ENCODE measurements around the gene MCF2L2. TPM values are rescaled to one million over a fixed set of nuclear protein-coding genes. Genes with fewer than 3 reads are reported as not detected.

MCF2L2 gene
- total and polyA plus RNA-seq, 9 donors = 0.12 to 2.2 (median 0.61) TPM

DNA sequence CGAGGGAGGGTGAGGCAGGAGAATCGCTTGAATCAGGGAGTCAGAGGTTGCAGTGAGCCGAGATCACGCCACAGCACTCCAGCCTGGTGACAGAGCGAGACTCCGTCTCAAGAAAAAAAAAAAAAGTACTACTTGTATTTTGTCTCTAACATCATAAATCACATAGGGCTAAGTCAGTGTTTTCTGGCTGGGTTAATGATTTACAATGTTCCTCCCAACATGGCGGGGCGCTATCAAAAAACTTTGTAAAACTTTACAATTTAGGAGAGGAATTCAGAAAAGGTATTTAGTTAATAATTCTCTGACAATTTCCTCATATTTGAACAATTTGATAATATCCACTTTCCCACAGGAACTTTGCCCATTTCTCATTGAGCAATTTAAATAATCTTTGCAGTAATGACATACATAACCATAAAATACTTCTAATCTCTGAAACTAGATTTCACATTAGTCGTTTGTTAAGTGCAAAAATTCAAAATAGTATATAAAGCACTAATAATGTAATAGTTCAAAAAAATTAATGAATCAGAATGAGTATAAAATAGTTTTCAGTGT is 202.0 kb downstream of the MCF2L2 start:
- WGBS, 3 donors = 77 to 90% (median 79%) methylated on average over 9 of the region's 9 CpGs
- TF ChIP-seq POLR2A (IDR thresholded peaks at IDR 0.05) (no peak), EP300 (IDR thresholded peaks at IDR 0.05) (no peak)
- TF ChIP-seq, protein P1, sequence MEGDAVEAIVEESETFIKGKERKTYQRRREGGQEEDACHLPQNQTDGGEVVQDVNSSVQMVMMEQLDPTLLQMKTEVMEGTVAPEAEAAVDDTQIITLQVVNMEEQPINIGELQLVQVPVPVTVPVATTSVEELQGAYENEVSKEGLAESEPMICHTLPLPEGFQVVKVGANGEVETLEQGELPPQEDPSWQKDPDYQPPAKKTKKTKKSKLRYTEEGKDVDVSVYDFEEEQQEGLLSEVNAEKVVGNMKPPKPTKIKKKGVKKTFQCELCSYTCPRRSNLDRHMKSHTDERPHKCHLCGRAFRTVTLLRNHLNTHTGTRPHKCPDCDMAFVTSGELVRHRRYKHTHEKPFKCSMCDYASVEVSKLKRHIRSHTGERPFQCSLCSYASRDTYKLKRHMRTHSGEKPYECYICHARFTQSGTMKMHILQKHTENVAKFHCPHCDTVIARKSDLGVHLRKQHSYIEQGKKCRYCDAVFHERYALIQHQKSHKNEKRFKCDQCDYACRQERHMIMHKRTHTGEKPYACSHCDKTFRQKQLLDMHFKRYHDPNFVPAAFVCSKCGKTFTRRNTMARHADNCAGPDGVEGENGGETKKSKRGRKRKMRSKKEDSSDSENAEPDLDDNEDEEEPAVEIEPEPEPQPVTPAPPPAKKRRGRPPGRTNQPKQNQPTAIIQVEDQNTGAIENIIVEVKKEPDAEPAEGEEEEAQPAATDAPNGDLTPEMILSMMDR (IDR thresholded peaks at IDR 0.05) = no peak
- intact Hi-C loops (cut with DNase I) = no loop called here
- Histone ChIP-seq H3K9me3 (no peaks in the 10 kb centered on the region), H3K36me3 (no peaks in the 10 kb centered on the region), H3K4me3 (no peak overlapping the region), H3K27me3 (no peaks in the 10 kb centered on the region), H3K27ac (no peak overlapping the region), H3K4me1 (ENCODE audit: insufficient read depth) (no peaks in the 10 kb centered on the region)
- DNase-seq = no peak

DNA sequence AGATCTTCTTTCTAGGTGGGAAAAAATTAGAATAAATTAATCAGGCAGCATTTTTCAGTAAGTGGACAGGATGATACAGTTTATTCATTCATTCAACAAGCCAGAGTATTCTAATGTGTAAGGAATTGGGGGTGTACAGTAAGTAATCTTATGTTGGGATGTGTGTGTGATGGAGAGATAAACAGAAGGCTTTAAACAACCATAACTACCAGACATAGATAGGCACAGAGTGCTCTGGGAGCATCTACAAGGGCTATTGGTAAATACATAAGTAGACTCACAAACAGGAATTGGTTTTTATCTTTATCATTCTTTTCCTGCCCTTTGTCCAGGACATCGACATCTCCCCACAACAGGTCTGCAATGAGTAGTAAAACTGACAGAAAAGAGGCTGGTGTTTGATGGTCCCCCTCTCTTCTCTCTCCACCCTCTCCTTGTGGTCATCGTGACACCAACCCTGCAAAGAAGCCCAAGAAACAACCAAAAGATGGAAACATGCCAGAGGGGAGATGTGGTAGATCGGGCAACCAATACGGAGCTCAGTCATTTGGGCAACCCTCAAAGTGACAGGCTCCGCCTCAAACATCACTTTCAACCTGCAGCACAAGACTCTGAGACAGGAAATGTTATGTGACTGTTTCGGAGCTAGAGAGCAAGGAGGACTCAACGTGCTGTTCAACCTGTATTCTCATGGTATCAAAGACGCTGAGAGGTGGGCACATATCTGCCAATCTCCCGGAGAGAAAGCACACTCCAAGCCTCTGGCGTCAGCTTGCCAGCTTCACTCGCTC is 204.0 kb downstream of the MCF2L2 start:
- no peaks in the 10 kb centered on the region for H3K27me3 ChIP-seq
- no peaks in the 10 kb centered on the region for H3K36me3 ChIP-seq
- H3K9me3 ChIP-seq = no peaks in the 10 kb centered on the region
- no peak overlapping the region for H3K4me3 ChIP-seq
- no peak for DNase-seq
- 79 to 85% (median 83%) methylated on average over 11 of the region's 11 CpGs for WGBS, 3 donors
- H3K4me1 ChIP-seq (ENCODE audit: insufficient read depth) = no peaks in the 10 kb centered on the region
- intact Hi-C loops (cut with DNase I) = no loop called here
- H3K27ac ChIP-seq = no peak overlapping the region
- TF ChIP-seq EP300 (IDR thresholded peaks at IDR 0.05) (no peak), POLR2A (IDR thresholded peaks at IDR 0.05) (no peak)
- TF ChIP-seq, protein P1 (IDR thresholded peaks at IDR 0.05) = no peak

DNA sequence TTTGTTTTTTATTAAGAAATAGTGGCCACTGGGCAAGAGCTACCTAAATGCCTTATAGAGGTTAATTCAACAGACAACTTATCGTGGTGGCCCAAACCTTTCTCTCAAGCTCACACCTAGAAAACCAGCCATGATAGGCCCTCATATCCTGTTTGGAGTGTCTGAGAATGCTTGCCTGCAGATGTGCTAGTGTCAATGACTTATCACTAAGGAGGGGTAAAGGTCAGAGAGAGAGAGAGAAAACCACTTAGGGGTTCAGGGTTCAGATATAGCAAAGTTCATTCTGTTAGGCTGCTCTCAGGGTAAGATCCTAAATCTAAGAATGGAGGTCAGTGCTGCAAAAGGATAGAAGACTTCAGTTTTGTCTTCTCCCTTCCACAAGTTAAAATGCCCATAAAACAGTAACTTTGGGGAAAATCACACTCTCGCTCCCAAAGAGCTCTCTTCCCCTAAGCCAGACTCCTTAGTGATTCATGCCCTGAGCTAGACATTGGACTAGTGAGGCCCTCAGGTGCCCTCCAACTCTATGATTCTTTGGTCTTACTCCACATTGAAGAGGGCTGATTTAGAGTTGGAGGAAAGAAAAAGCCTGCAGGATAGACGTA is 205.7 kb downstream of the MCF2L2 start:
- Histone ChIP-seq H3K27me3 (no peaks in the 10 kb centered on the region), H3K36me3 (no peaks in the 10 kb centered on the region), H3K4me1 (ENCODE audit: insufficient read depth) (no peaks in the 10 kb centered on the region), H3K27ac (no peak overlapping the region), H3K9me3 (no peaks in the 10 kb centered on the region), H3K4me3 (no peak overlapping the region)
- WGBS, 3 donors = 91 to 96% (median 95%) methylated on average over 3 of the region's 3 CpGs
- DNase-seq = no peak
- TF ChIP-seq, protein P1 (IDR thresholded peaks at IDR 0.05) = no peak
- TF ChIP-seq POLR2A (IDR thresholded peaks at IDR 0.05) = no peak
- intact Hi-C loops (cut with DNase I) = no loop called here

DNA sequence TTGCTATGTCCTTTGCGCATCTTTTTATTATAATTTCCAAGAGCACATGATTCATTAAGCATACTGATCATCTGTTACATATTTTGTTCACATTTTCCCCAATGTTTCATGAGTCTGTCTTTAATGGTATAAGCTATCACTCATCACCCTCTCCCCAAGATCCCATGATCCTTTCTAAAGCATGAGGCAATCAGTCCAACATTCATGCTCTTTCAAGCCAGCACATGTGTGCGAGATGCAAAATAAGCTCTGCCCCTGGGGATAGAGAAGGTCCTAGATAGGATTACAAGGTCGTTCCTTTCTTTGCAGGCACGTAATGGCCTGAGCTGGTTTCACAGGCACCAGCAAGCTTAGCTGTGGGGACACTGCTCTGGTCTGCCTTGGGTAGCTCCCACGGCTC is 207.6 kb downstream of the MCF2L2 start:
- no peaks in the 10 kb centered on the region for H3K9me3 ChIP-seq
- no peaks in the 10 kb centered on the region for H3K27me3 ChIP-seq
- no peak overlapping the region for H3K27ac ChIP-seq
- 44 to 61% (median 51%) methylated on average over 5 of the region's 5 CpGs for WGBS, 3 donors
- no peak for DNase-seq
- intact Hi-C loops (cut with DNase I) = no loop called here
- H3K4me3 ChIP-seq = no peak overlapping the region
- H3K36me3 ChIP-seq = no peaks in the 10 kb centered on the region
- H3K4me1 ChIP-seq (ENCODE audit: insufficient read depth) = no peaks in the 10 kb centered on the region
- no peak for TF ChIP-seq EP300 (IDR thresholded peaks at IDR 0.05)
- TF ChIP-seq, protein P1 (IDR thresholded peaks at IDR 0.05) = no peak
- no peak for TF ChIP-seq POLR2A (IDR thresholded peaks at IDR 0.05)
